ENCODE data around the gene ZNF318.
A peak's percentile ranks its signal among the peaks of the same experiment; 100 is the strongest.

ZNF318 gene

DNA sequence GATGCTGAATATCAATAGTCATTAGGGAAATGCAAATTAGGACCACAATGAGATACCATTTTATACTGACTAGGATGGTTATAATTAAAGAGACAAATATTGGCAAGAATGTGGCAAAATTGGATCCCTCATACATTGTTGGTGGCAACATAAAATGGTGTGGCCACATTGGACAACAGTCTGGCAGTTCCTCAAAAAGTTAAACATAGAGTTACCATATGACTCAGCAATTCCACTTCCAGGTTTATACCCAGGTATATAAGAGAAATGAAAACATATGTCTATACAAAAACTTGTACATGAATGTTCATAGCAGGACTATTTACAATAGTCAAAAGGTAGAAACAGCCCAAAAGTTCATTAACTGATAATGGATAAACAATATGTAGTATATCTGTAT lies 58.8 kb downstream of the ZNF318 start:
- no peak overlapping the region for H2BK5ac ChIP-seq (ENCODE audit: low read depth, low read length, poor library complexity)
- no peak for DNase-seq
- H2AK5ac ChIP-seq (ENCODE audit: low read length): no peak overlapping the region
- H3K9ac ChIP-seq (ENCODE audit: low read length): no peak overlapping the region
- no peak overlapping the region for H3K14ac ChIP-seq (ENCODE audit: low read length)
- H2AFZ ChIP-seq (ENCODE audit: insufficient read depth, low read length, poor library complexity): no peak overlapping the region
- no peaks in the 10 kb centered on the region for H3K79me1 ChIP-seq (ENCODE audit: low read length)
- peaks cover 0 to 4% of the 10 kb centered on the region in 2 experiments for H3K4me1 ChIP-seq (ENCODE audit: control insufficient read depth in 1 of 2, insufficient read depth in 2 of 2, low read length in 2 of 2)
- H3K18ac ChIP-seq (ENCODE audit: low read length): no peak overlapping the region
- H3K4me2 ChIP-seq (ENCODE audit: low read length): no peak overlapping the region
- no peaks in the 10 kb centered on the region for H3K36me3 ChIP-seq (ENCODE audit: control insufficient read depth in 1 of 2, insufficient read depth in 2 of 2, low read length in 2 of 2)
- H3K4me3 ChIP-seq (ENCODE audit: low read depth, low read length): no peak overlapping the region
- no peak overlapping the region for H4K91ac ChIP-seq (ENCODE audit: low read depth, low read length)
- no peak overlapping the region for H4K12ac ChIP-seq (ENCODE audit: low read depth, low read length)
- no peak overlapping the region for H2BK120ac ChIP-seq (ENCODE audit: insufficient read depth, low read length, poor library complexity)
- H4K8ac ChIP-seq (ENCODE audit: low read depth, low read length): no peak overlapping the region
- no peaks in the 10 kb centered on the region for H3K27me3 ChIP-seq (ENCODE audit: insufficient read depth, low read length)
- H3K23ac ChIP-seq (ENCODE audit: low read length): no peak overlapping the region
- no peaks in the 10 kb centered on the region for H3K79me2 ChIP-seq (ENCODE audit: control insufficient read depth, insufficient read depth, low read length, poor library complexity)
- no peaks in the 10 kb centered on the region for H3K9me3 ChIP-seq (ENCODE audit: insufficient read depth, low read depth, low read length)
- no peak overlapping the region for H3K27ac ChIP-seq (ENCODE audit: low read depth, low read length)
- no peak overlapping the region for H3K4ac ChIP-seq (ENCODE audit: low read depth, low read length)
- no peak overlapping the region for H2BK12ac ChIP-seq (ENCODE audit: low read length)

DNA sequence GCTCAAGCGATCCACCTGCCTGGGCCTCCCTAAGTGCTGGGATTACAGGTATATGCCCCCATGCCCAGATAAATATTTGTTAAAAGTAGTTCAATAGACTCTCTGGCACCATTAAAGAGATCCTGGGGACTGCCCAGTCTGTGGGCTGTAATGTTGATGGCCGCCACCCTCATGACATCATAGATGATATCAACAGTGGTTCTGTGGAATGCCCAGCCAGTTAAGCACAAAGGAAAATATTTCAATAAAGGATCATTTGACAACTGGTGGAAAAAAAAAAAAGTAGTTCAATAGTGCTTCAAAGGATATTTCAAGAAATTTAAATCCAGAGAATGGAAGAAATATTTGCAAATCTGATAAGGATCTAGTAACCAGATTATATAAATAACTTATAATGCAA lies 59.3 kb downstream of the ZNF318 start:
- no peak overlapping the region for H3K4ac ChIP-seq (ENCODE audit: low read depth, low read length)
- no peak overlapping the region for H4K12ac ChIP-seq (ENCODE audit: low read depth, low read length)
- no peak overlapping the region for H3K9ac ChIP-seq (ENCODE audit: low read length)
- no CpG with 5 or more reads among the region's 2 CpGs for WGBS (ENCODE audit: extremely low coverage, insufficient coverage, insufficient read length)
- H3K4me1 ChIP-seq (ENCODE audit: control insufficient read depth in 1 of 2, insufficient read depth in 2 of 2, low read length in 2 of 2): peaks cover 0 to 4% of the 10 kb centered on the region in 2 experiments
- H3K36me3 ChIP-seq (ENCODE audit: control insufficient read depth in 1 of 2, insufficient read depth in 2 of 2, low read length in 2 of 2): no peaks in the 10 kb centered on the region
- H2AFZ ChIP-seq (ENCODE audit: insufficient read depth, low read length, poor library complexity): no peak overlapping the region
- H2BK120ac ChIP-seq (ENCODE audit: insufficient read depth, low read length, poor library complexity): no peak overlapping the region
- no peak overlapping the region for H4K91ac ChIP-seq (ENCODE audit: low read depth, low read length)
- H3K9me3 ChIP-seq (ENCODE audit: insufficient read depth, low read depth, low read length): no peaks in the 10 kb centered on the region
- H3K4me3 ChIP-seq (ENCODE audit: low read depth, low read length): no peak overlapping the region
- no peak overlapping the region for H2BK5ac ChIP-seq (ENCODE audit: low read depth, low read length, poor library complexity)
- no peak for DNase-seq
- H3K27ac ChIP-seq (ENCODE audit: low read depth, low read length): no peak overlapping the region
- no peak overlapping the region for H3K23ac ChIP-seq (ENCODE audit: low read length)
- H3K18ac ChIP-seq (ENCODE audit: low read length): no peak overlapping the region
- no peak overlapping the region for H2BK12ac ChIP-seq (ENCODE audit: low read length)
- H3K14ac ChIP-seq (ENCODE audit: low read length): no peak overlapping the region
- H3K79me1 ChIP-seq (ENCODE audit: low read length): no peaks in the 10 kb centered on the region
- H3K79me2 ChIP-seq (ENCODE audit: control insufficient read depth, insufficient read depth, low read length, poor library complexity): no peaks in the 10 kb centered on the region
- H3K27me3 ChIP-seq (ENCODE audit: insufficient read depth, low read length): no peaks in the 10 kb centered on the region
- H3K4me2 ChIP-seq (ENCODE audit: low read length): no peak overlapping the region
- no peak overlapping the region for H4K8ac ChIP-seq (ENCODE audit: low read depth, low read length)
- no peak overlapping the region for H2AK5ac ChIP-seq (ENCODE audit: low read length)

DNA sequence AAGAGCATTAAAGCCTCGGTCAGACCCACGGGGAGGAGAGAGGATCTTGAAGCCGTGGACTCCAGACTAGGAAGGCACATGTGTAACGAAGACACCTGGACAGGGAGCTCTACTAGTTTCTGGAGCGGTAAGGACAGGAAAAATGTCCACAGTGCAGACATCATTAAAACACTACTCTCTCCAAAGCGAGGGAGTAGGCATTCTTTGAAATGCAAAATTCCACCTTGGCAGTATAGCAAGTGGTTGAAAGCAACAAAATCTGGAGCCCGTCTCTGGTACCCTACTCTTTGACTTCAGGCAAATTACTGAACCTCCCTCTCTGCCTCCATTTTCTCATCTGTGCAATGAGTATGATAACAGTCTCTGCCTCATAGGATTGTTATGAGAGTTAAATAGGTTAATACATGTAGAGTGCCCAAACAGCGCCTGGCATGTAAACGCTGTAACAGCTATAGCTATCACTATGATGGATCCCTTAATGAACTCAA lies 60.4 kb downstream of the ZNF318 start:
- H3K23ac ChIP-seq (ENCODE audit: low read length): no peak overlapping the region
- no peak overlapping the region for H3K14ac ChIP-seq (ENCODE audit: low read length)
- H3K9ac ChIP-seq (ENCODE audit: low read length): no peak overlapping the region
- H4K12ac ChIP-seq (ENCODE audit: low read depth, low read length): no peak overlapping the region
- H3K4ac ChIP-seq (ENCODE audit: low read depth, low read length): no peak overlapping the region
- no peak overlapping the region for H3K4me3 ChIP-seq (ENCODE audit: low read depth, low read length)
- H2AK5ac ChIP-seq (ENCODE audit: low read length): no peak overlapping the region
- no peak overlapping the region for H2BK120ac ChIP-seq (ENCODE audit: insufficient read depth, low read length, poor library complexity)
- H3K36me3 ChIP-seq (ENCODE audit: control insufficient read depth in 1 of 2, insufficient read depth in 2 of 2, low read length in 2 of 2): no peaks in the 10 kb centered on the region
- H2AFZ ChIP-seq (ENCODE audit: insufficient read depth, low read length, poor library complexity): no peak overlapping the region
- H3K4me1 ChIP-seq (ENCODE audit: control insufficient read depth in 1 of 2, insufficient read depth in 2 of 2, low read length in 2 of 2): peaks cover 0 to 4% of the 10 kb centered on the region in 2 experiments
- no peak overlapping the region for H2BK12ac ChIP-seq (ENCODE audit: low read length)
- no peaks in the 10 kb centered on the region for H3K9me3 ChIP-seq (ENCODE audit: insufficient read depth, low read depth, low read length)
- peak overlapping the region; percentile 62 for H3K4me2 ChIP-seq (ENCODE audit: low read length)
- no CpG with 5 or more reads among the region's 9 CpGs for WGBS (ENCODE audit: extremely low coverage, insufficient coverage, insufficient read length)
- no peak overlapping the region for H4K8ac ChIP-seq (ENCODE audit: low read depth, low read length)
- DNase-seq: no peak
- no peak overlapping the region for H4K91ac ChIP-seq (ENCODE audit: low read depth, low read length)
- H3K27ac ChIP-seq (ENCODE audit: low read depth, low read length): no peak overlapping the region
- H3K27me3 ChIP-seq (ENCODE audit: insufficient read depth, low read length): no peaks in the 10 kb centered on the region
- no peaks in the 10 kb centered on the region for H3K79me1 ChIP-seq (ENCODE audit: low read length)
- H3K18ac ChIP-seq (ENCODE audit: low read length): no peak overlapping the region
- H3K79me2 ChIP-seq (ENCODE audit: control insufficient read depth, insufficient read depth, low read length, poor library complexity): no peaks in the 10 kb centered on the region
- no peak overlapping the region for H2BK5ac ChIP-seq (ENCODE audit: low read depth, low read length, poor library complexity)

DNA sequence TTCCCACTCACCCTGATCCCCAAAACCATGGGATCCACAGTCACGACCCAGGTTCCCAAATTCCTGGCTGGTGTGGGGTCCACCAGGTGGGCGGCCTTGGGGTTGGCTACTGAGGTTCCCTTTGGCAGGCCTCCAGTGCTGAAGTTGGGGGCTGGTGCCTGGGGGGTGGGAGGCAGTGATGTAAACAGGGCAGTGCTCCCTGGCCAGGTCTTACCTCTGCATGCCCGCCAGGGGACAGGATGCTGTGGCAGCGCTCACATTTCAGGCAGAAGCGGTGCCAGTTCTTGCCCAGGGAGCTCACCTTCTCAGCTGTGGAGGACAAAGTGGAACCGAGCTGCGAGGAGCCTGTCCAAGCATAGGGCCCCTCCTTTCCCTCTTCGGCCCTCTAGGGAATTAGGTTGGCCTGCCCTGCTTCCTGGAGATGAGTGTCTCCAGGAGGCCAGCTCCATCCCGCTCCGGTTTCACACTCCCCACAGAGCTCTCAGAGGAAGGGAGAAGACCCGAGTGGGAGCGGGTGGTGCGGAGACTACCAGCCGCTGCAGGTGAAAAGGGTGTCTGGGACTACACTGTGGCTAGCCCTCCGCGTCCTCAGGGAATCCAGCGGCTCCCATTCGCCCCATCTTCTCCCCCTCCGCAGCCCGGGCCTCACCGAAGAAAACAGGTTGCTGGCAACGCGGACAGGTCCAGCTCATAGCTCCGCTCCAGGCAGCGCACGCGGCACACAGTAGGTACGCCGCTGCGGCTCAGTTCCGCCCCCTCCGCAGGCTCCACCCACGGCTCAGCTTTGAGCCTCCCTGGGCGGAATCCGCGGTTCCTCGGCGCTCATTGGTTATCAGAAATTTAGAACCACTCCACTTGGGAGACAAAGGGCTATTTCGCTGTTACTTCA lies 61.1 kb downstream of the ZNF318 start, which contains the start of gene CRIP3:
TSS of gene CRIP3 (minus strand) at position 726 of the 889 bp plus-strand sequence. CDS start at position 692, 34 bp downstream.
- H2AK5ac ChIP-seq (ENCODE audit: low read length): no peak within 1 kb of the TSS
- no peak within 1 kb of the TSS for H3K9ac ChIP-seq (ENCODE audit: low read length)
- H3K23ac ChIP-seq (ENCODE audit: low read length): no peak within 1 kb of the TSS
- no peak within 1 kb of the TSS for H4K91ac ChIP-seq (ENCODE audit: low read depth, low read length)
- H3K18ac ChIP-seq (ENCODE audit: low read length): no peak within 1 kb of the TSS
- H3K79me2 ChIP-seq (ENCODE audit: control insufficient read depth, insufficient read depth, low read length, poor library complexity): no peaks in the 10 kb centered on the region
- H2BK120ac ChIP-seq (ENCODE audit: insufficient read depth, low read length, poor library complexity): no peak within 1 kb of the TSS
- no CpG with 5 or more reads among the region's 39 CpGs for WGBS (ENCODE audit: extremely low coverage, insufficient coverage, insufficient read length)
- H3K4me1 ChIP-seq (ENCODE audit: control insufficient read depth in 1 of 2, insufficient read depth in 2 of 2, low read length in 2 of 2): peaks cover 0 to 4% of the 10 kb centered on the region in 2 experiments
- H3K4me3 ChIP-seq (ENCODE audit: low read depth, low read length): no peak within 1 kb of the TSS
- H3K79me1 ChIP-seq (ENCODE audit: low read length): no peaks in the 10 kb centered on the region
- H3K9me3 ChIP-seq (ENCODE audit: insufficient read depth, low read depth, low read length): no peaks in the 10 kb centered on the region
- no peak within 1 kb of the TSS for H3K27ac ChIP-seq (ENCODE audit: low read depth, low read length)
- H3K4me2 ChIP-seq (ENCODE audit: low read length): peak within 1 kb of the TSS; percentile 62
- no peak within 1 kb of the TSS for H4K8ac ChIP-seq (ENCODE audit: low read depth, low read length)
- H4K12ac ChIP-seq (ENCODE audit: low read depth, low read length): no peak within 1 kb of the TSS
- no peaks in the 10 kb centered on the region for H3K36me3 ChIP-seq (ENCODE audit: control insufficient read depth in 1 of 2, insufficient read depth in 2 of 2, low read length in 2 of 2)
- H3K27me3 ChIP-seq (ENCODE audit: insufficient read depth, low read length): no peaks in the 10 kb centered on the region
- no peak within 1 kb of the TSS for H2BK5ac ChIP-seq (ENCODE audit: low read depth, low read length, poor library complexity)
- H3K4ac ChIP-seq (ENCODE audit: low read depth, low read length): no peak within 1 kb of the TSS
- H2AFZ ChIP-seq (ENCODE audit: insufficient read depth, low read length, poor library complexity): no peak within 1 kb of the TSS
- peak in 1 of 2 donors; percentile 14 for DNase-seq
- H3K14ac ChIP-seq (ENCODE audit: low read length): no peak within 1 kb of the TSS
- H2BK12ac ChIP-seq (ENCODE audit: low read length): no peak within 1 kb of the TSS
